Activated naive CD4-positive, alpha-beta T cell (primary cell): ENCODE measurements around the gene RUNX3.

Source experiments
- DNase-seq, 4 experiments: peaks; one replicate each; lab custom pipeline; 2025; lab: John Stamatoyannopoulos, UW

Gene RUNX3

DNA sequence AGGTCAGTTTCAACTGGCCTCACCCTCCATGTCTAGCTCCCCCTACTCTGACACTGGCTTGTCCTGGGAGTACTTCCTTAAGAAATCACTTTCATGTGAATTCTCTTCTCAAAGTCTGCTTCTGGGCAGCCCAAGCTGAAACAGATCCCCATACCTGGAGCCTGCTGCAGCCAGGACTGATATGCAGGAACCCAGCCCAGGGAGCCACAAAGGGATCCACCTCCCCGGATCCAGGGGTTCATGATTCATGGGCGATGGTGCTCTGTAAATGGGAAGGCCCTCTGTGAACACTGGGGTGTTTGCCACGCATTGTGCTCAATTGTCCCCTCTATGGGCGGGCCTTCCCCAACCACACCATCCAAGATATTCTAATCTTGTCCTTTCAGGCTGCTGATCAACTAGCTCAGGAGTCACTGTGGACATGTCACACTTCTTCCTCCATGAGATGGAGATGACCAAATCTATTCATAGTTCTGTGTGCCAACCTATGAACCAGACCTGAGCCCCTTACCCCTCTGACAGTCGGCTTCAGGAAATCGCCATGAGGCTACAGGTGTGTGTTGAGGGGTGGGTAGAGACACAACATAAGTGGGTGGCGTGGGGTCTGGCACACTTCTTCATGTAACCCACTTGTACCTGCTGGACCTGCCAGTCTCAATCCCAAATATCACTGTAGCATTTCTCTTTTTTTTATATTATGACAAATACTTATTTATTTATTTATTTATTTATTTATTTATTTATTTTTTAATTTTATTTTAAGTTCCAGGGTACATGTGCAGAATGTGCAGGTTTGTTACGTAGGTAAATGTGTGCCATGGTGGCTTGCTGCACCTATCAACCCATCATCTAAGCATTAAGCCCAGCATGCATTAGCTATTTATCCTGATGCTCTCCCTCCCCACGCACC is 41.8 kb downstream of the RUNX3 start:
- DNase-seq = no peak

DNA sequence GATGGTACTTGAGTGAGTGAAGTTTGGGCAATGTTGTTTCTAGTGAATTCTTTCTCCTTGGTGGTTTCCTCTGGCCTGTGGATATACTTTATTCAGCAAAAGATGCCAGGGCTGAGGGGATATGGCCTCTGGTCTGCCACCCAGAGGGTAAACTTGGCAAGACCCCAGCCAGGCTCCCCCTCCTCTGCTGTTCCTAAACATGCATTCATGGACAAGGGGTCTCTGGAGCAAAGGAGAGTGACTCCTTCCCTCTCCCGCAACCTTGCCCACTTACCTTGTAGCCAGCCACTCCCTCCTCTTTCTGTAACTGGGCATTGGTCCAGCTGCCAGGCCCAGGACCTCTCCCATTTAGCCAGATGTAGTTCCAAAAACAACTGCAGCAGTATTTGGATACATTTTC is 43.8 kb downstream of the RUNX3 start:
- no peak for DNase-seq

DNA sequence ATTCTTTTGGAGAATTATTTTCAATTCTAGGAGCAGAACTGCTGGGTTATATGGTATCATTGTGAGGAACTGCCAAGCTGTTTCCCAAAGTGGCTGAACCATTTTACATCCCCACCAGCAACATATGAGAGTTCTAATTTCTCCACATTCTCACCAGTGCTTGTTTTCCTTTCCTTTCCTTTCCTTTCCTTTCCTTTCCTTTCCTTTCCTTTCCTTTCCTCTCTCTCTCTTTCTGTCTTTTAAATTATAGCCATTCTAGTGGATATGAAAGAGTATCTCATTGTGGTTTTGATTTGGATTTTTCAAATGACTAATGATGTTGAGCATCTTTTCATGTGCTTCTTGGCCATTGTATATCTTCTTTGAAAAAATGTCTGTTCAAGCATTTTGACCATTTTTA is 45.3 kb downstream of the RUNX3 start:
- no peak for DNase-seq

DNA sequence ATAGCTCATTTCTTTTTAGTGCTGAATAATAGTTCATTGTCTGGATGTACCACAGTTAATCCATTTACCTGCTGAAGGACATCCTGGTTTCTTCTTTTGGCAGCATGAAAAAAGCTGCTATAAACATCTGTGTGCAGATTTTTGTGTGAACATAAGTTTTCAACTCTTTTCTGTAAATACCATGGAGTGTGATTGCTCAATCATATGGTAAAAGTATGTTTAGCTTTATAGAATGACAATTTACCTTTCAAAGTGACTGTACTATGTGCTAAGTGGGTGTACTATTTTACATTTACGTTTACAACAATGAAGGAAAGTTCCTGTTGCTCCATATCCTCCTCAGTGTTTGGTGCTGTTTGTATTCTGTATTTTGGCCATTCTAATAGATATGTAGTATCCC is 49.0 kb downstream of the RUNX3 start:
- DNase-seq = no peak

DNA sequence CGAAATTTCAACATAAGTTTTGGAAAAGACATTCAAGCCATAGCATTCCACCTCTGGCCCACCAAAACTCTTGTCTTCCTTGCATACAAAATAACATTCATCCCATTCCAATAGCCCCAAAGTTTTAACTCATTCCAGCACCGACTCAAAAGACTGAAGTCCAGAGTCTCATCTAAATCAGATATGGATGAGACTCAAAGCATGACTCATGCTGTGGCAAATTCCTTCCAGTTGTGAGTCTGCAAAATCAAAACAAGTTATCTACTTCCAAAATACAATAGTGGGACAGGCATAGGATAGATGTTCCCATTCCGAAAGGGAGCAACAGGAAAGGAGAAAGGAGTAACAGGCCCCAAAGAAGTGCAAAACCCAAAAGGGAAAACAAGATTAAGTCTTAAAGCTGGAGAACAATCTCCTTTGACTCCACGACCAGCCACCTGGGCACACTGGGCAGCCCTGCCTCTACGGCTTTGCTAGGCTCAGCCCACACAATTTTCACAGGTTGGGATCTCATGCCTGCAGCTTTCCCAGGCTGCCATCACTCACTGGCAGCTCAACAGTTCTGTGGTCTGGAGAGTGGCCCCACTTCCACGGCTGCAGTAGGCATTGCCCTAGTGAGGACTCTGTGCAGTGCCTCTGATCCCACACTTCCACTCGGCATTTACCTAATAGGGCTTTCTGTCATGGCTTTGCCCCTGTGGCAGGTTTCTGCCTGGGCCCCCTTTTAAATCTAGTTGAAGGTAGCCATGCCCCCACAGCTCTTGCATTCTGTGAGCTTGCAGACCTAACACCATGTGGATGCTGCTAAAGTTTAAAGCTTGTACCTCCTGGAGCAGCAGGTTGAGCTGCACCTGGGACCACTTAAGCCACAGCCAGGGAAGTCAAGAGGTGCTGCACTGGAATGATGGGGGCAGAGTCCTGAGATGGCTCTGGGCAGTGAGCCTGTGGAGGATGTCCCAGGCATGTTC is 51.0 kb downstream of the RUNX3 start:
- DNase-seq = no peak

DNA sequence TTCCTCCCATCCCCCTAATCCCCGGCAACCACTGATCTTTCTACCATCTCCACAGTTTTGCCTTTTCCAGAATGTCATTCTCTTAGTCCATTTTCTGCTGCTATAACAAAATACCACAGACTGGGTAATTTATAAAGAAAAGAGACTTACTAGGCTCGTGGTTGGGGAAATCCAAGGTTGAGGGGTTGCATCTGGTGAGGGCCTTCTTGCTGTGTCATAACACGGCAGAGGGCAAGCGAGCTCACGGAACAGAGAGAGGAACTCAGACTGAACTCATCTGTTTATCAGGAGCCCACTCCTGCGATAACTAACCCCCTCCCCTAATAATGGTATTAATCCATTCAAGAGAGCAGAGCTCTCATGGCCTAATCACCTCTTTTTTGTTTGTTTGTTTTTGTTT is 52.0 kb downstream of the RUNX3 start:
- DNase-seq = no peak

DNA sequence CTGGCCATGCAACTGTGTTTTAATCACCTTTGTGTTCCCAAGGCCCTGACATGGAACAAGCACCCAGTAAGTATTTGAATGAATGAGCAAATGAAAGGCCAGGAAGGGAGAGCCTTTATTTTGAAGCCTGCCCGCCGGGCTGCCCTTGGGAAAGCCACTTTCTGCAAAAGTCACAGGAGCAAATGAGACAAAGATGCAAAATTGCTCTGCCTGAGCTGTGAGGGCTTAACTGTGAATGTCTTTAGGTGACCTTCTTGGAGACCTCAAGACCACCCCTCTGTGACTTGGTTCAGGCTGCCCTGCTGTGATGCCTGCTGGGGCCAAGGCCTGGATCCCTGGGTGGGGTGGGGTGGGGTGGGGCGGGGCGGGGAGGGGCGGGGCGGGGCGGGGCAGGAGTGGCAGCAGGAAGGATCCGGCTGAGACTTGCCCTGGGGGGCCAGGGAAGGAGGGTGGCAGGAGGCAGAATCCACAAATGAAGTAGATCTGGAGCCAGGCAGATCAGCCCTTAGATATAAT is 54.0 kb downstream of the RUNX3 start:
- no peak for DNase-seq

DNA sequence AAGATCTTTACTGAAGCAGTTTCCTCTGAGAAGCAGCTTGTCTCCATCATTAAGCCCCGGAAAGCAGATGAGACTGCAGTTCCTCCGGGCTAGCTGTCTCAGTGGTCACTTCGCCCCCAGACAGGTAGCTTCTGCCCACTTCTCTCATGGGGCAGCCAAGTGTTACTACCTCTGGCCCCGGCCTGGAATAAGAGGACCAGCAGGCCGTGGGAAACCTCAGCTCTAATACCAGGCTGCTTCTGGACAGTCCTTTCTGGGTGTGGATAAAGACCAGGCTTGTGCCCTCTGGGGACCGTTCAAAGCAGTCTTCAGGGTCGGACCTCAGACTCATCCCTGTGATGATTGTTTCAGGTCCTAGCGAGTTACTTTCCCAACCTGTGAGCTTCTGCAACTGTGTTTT is 54.8 kb downstream of the RUNX3 start:
- DNase-seq = no peak

DNA sequence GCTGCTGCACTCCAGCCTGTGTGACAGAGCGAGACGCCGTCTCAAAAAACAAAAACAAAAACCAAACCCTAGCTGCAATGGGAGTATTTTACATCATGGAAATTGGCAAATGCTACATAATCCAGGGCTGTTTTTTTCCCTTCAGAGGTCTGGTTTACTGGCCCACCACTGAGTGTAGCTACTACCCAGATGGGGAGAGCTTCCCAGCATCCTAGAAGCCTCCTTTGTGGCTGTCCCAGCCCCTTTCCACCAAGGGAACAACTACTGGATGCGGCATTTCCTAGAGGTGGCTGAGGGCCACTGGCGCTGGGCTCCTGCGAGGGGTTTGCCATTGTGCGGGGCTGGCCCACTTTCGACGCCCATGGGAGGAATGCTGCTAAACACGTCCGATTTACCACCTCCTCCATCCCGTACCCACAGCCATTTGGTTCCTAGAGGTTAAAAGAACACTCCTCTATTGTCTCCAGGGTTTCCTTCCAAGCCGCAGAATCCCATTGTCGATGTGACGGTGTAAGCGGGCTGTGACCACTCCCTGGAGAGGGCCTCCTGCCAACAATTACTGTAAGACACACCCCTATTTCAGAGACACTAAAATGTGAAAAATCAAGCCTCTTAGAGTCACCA is 55.4 kb downstream of the RUNX3 start:
- DNase-seq = no peak

DNA sequence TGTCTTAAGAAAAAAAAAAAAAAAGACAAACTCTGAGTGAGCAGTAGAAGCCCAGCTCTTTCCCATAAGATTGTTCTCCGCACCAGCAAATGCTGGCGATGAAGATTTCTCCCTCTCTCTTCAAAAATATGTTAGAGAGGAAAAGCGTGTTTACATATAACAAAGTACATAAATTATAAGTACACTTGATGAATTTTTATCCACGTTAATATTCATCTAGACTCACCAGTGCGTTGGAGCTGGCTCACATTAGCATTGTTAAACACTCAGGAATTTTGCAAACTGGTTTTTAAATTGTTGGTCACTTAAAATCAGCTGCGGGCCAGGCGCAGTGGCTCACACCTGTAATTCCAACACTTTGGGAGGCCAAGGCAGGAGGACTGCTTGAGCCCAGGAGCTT is 56.0 kb downstream of the RUNX3 start:
- DNase-seq = no peak

DNA sequence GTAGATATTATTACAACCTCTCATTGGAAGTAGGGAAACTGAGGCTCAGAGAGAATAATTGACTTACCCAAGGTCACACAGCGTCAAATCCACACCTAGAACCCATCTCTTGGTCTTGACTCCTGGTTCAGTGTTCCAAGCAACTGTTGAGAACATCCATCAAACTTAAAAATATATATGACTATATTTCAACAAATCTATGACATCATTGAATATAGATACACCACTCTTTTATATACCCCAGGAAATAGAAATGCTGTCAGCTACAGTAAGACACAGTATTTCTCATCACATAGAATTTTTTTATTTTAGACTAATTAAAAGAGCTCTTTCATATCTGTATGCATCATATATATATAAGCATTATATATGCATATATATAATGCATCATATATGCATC is 56.9 kb downstream of the RUNX3 start:
- no peak for DNase-seq

DNA sequence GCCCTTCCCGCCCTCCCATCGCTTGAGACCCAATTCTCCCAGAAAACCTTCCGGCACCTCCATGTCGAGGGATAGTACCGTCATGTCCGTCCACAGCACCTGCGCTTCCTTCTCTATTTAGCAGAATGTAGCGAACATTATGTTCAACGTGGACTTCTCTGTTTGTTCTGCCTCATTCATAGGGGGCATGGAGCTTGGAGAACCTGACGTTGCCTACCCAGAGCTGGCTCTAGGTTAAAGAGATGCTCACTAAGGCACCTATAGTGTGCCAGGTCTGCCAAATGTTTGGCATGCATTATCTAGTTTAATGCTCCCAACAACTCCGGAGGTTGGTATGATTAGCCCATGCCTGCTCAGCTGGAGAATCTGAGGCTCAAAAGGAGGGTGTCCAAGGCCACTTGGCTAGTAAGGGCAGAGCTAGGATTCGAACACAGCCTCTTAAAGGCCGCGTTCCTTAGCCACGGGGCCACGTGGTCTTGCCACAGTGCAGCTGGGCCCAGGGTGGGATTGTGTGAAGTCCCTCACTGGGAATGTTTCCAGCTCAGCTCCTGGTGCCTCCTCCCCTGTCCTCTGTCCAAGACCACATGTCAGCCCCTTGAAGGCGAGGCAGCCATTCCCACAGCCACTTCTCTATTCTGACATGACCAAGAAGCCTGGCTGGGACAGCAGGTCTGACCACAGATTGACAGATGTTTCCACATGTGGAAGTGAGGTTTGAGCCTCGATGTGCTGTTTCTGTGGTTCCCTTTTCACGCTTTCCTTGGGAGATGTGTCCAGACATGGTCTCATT is 57.8 kb downstream of the RUNX3 start:
- no peak for DNase-seq

DNA sequence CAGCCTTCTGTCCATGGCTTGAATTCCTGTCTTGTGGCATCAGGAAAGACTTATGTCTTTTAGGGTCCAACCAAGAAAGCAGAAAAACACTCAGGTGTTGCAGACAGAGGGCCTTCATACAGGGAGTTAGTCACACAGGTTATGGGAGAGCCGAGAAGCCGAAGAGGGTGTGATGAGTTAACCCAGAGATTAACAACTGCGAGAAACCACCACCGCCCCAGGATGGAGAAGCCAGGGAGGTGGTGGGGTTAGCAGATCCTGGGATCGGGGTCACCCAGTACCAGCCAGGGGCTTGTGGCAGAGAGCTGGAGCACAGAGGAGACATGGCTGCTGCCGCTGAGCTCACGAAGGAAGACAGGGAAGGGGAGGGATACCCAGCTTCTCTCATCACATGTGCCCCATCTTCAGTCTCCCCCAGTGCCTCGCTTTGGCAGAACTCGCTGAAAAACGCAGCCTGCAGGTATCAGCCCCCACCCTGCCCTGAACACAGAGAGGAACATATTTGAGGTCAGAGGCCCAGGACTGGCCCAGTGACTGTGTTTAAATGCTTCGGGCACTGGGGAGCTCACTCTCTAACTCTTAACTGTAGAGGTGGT is 58.7 kb downstream of the RUNX3 start:
- DNase-seq = no peak

DNA sequence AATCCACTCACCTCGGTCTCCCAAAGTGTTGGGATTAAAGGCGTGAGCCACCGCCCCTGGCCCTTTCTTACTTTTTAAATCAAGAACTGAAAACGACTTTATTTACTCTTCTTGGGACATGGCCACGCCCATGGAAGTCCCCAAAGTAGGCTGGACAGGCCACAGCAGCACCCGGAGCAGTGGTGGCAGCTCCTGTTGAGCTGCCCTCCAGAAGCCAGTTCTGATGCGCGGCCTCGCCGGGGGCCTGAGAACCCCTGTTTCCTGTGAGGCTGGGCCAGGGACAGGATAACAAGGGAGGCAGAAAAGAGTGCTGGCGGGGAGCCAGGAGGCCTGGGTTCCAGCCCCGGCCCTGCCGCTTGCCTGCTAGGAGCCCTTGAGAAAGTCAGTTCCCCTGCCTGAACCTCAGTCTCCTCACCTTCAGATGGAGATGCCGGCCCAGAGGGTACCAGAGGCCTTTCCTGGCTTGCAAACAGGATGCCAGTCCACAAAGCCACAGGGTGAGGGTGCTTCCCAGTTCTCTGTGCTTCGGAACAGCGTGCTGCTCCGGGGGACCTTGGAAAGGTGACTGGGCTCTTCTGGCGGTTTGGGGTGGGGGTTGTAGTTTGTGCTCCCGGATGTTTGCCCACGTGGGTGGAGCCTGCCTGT is 59.4 kb downstream of the RUNX3 start:
- peak in 1 of 4 experiments; percentile 16 for DNase-seq

DNA sequence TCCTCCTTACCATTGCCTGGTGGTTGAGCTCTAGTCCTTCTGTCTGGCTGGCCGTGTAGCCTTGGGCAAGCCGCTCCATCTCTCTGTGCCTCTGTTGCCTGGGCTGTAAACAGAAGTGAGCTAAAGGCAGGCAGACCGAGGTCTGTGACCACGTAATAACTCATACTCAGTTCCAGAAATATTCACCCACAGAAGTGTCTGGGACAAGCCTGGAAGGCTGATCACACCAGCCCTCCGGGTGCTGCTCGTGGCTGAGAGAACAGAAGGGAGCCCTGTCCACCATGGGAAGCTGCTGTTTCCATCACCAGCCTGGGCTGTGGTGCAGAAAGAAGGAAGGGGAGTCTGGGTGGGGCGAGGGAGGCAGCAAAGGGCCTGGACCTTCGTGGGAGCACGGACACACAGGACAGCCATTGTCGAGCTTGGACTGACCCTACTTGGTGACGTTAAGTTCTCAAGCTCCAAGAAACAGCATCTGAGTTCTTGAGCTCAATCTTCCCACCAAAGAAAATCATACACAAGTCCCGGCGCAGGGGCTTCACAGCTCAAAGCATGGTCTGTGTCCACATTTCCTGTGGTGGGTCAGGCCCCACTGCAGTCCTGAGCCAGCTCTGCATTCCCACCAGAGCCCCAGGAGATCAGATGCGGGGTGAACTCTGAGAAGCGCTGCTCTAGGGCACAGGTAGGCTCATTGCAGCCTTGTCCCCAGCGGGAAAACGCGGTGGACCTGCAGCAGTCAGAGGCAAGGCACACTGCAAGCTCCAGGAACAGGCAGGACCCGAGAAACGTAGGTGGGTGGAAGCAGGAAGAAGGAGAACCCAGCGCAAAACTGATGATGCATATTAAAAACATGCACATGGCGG is 61.8 kb downstream of the RUNX3 start:
- DNase-seq = no peak

DNA sequence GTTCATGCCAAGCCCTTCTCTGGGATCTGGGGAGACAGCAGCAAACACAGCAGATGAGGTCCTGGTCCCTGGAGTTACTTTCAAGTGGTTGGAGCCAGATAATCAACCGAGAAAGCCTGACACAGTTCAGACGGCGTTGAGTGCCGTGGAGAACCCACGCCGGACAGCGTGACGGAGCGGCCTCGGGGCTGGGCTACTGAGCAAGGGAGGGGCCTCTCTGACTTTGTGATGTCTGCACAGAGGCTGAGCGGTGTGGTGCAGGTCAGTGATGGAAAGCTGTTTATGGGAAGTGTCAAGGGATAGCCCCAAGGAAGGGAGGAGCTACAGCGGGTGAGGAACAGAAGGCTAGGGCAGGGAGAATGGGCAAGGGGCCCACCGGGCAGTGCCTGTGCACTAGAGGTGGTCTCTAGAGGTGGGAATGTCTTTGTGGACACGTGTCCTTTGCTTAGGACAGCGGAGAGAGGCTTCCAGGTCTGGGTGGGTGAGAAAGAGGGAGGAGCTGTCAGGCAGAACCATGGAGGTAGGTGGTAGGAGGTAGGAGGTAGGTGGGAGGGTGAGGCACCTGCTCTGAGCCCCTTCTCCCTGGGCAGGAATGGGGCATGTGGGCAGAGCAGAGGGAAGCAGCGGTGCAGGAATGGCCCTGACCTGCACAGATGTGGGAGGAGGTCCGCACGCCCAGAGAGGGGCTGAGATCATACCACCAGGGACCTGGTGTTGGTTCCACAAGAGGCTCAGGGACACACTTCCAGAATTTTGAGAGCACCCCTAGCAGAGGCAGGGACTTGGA is 62.8 kb downstream of the RUNX3 start:
- no peak for DNase-seq

DNA sequence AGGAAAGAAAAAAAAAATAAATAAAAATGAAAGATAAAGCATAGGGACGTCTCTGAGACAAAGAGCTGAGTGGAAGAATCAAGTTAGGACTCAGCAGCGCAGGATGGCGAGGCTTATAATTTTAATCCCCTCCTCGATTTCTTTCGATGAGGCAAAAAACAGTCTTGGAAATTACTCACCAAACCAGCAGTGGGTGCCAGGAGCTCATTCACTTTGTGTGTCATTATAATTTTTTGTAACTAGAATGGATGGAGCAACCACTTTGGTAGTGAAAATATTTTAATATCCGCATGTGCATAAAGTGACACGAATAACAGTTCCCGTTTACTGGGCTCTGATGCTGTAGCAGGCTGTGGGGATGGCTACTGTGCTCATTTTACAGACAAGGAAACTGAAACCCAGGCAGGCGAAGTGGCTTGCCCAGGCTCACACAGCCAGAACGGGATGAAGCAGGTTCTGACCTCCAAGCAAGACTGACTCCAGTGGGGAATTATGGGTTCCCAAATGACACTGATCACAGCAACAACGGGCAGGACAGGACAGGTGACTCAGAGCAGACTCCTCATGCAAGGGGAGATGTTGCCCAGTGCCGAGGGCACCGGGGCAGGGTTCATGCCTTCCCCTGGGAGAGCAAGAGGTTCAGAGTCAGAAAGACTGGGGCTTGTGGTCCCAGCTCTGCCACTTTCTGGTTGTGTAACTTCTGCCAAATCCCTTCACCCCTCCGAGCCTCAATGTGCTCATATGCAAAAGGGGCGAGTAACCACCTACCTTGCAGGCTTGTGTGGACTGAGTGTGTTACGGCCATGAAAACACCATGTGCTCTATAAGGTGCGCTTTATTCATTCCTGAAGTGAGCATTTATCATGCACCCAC is 63.6 kb downstream of the RUNX3 start:
- DNase-seq = no peak

DNA sequence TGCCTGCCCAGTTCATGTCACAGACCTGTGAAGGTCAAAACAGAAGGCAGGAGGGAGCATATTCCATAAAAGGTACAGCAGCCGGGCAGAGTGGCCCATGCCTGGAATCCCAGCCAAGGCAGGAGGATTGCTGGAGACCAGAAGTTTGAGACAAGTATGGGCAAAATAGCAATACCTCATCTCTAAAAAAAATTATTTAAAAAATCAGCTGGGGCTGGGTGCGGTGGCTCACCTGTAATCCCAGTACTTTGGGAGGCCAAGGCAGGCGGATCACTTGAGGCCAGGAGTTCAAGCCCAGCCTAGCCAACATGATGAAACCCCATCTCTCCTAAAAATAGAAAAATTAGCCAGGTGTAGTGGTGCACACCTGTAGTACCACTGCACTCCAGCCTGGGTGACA is 64.5 kb downstream of the RUNX3 start:
- DNase-seq = no peak
